Subcutaneous adipose tissue (tissue), 4 donors: Measurements from ENCODE around the gene RSPH1. TPM values are rescaled to one million over a fixed set of nuclear protein-coding genes. Genes with fewer than 3 reads are reported as not detected.

Experiments used
- total RNA-seq, 4 donors: library from RNA; depleted of rRNA; stranded (reverse); fragments of >200 nt; gene quantifications; one replicate each; pipeline ENCODE4 v1.1.0, GENCODE V29; 2016
- TF ChIP-seq, protein P1 (sequence below): fragments of 450-650 bp; IDR thresholded peaks from one replicate; pipeline ENCODE4 v1.5.1; 2016; ENCODE audit warnings: low read depth, mild to moderate bottlenecking, control low read depth, antibody characterized with exemption, moderate library complexity

RSPH1 gene
- total RNA-seq, 4 donors from 2014 or later, result 0.34 to 0.38 TPM; not detected in 2

DNA sequence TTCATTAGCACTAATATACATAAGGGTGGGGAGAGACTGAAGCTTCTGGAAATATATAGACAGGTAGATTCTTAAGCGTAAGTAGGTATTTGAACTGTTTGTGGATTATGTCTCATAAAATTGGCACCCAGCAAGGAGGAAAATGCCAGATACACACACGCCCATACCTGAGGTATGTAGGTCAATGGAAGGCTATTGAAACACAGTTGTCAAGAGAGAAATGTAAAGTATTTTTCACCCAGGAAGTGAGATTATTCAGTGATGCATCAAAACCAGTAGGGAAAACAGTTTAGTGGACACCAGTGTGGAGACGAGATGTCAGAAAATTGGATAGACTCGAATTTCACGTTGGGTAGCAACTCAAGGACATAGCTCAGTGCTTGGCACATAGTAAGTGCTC lies 4.7 kb upstream of the RSPH1 start:
- TF ChIP-seq, protein P1, sequence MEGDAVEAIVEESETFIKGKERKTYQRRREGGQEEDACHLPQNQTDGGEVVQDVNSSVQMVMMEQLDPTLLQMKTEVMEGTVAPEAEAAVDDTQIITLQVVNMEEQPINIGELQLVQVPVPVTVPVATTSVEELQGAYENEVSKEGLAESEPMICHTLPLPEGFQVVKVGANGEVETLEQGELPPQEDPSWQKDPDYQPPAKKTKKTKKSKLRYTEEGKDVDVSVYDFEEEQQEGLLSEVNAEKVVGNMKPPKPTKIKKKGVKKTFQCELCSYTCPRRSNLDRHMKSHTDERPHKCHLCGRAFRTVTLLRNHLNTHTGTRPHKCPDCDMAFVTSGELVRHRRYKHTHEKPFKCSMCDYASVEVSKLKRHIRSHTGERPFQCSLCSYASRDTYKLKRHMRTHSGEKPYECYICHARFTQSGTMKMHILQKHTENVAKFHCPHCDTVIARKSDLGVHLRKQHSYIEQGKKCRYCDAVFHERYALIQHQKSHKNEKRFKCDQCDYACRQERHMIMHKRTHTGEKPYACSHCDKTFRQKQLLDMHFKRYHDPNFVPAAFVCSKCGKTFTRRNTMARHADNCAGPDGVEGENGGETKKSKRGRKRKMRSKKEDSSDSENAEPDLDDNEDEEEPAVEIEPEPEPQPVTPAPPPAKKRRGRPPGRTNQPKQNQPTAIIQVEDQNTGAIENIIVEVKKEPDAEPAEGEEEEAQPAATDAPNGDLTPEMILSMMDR, result no peak

DNA sequence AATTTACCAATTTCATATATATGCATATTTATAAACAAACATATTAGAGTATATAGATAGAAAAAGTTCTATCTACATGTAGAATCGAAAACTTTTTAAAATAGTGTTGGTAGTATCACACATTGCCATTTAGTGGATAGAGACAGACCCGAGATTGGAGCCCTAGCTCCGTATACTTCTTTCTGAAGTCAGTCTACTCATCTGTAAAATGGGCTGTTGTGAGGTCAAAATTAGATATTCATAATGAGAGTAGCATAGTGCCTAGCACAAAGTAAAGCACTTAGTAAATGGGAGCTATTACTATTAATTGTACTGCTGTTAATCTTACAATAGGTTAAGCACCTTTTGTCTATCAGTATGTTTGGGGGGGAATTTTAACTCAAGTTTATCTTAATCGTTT lies 4.2 kb upstream of the RSPH1 start:
- TF ChIP-seq, protein P1, result no peak

DNA sequence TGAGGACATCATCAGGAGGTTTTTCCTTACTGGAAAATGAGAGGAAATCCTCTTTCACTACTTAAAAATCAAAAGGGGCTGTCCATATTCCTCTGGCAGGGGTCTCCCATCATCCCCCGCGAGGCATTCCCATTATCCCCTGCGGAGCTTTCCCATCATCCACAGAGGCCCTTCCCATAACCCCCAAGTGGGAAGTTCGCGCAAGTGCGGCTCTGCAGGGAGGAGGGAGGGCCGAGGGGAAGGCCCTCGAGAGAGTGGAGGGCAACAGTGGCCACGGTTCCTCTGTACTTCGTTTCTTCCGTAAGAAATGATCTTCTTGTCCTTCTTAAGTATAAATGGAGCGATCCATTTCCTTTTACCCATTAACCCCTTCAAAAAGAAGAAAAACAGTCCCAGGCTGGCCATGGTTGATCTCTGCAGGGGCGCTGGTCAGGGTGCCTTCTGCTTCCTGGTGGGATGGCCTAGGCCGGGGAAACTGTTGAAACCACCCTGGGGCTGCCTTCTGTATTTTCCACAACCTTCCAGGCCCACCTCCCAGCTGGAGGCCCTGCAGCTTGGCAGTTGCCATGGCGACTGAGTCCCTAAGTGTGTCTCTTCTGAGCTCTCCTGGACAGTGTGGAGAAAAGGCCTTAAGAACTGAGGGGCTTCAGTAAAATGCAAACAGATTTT lies 3.6 kb upstream of the RSPH1 start:
- TF ChIP-seq, protein P1, result no peak

DNA sequence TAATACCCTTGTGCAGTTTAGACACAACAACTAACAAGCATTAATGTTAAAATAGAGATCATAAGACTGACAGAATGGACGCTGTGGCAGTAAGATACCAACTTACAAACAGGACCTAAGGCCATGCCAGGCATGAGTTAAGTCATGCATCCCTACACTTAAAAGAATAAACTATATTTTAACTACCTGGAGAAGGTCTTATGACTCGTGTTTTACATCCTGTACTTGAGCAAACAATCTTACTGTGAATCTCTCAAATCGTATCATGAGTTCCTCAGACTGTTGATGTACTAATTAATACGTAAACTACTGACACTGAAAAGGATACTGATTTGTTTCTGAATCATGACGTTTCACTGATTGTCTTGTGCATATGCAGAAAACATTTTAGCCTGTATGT lies 2.0 kb upstream of the RSPH1 start:
- TF ChIP-seq, protein P1, result no peak

DNA sequence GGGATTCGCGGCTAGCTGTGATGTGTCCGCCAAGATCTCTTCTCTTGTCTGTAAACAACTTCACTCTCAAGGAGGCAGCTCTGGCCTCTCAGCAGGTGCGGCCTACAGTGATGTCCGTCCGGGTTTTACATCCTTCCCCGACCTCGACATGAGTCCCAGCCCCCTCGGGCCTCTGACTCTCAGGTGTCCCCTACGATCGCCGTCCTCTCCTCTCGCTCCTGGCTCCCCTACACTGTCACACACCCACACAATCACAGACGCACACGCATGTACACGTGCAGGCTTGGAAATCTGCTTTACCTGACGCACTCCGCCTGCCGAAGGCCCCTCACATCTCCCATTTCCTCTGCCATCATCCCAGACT lies 797 bp upstream of the RSPH1 start:
- TF ChIP-seq, protein P1, result no peak

DNA sequence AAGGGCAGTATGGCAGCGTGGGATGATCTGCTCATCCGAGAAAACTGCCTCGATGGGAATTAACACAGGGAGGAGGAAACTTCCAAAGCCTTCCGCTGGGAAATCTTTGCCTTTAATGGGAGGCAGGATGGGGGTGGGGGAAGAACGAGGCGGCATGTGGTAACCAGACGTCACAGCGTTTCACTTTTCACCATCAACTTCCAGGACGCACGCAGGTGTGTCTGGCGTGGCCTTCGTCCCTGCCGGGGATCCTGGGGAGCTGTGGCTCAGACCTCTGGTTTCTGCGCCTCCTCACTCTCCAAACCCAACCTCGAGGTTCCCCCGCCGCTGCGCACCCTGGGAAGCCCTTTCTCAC lies 282 bp downstream of the RSPH1 start:
- TF ChIP-seq, protein P1, result no peak

DNA sequence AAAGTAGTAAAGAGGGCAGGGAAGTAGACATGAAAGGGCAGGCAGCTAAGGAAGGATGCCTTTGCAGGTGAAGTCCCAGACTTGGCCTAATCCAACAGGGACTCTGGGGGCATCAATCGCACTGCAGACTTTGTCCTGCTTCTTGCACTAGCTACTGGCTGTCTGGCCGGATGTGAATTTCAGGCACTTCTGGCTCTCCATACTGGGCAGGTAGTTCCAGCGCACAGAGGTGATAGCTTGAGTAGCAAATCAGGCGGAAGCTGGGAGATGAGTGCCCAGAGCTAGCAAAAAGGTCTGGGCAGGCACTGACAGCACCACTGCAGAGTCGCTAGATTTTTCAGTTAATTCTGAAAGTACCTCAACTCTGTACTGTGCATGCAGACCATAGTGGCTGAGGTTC lies 997 bp downstream of the RSPH1 start:
- TF ChIP-seq, protein P1, result no peak
